Type B pancreatic cell (in vitro differentiated cells): Measurements from ENCODE around the gene LTBP2. TPM values are rescaled to one million over a fixed set of nuclear protein-coding genes. Genes with fewer than 3 reads are reported as not detected.

Experiments
- DNase-seq: peaks from one replicate; pipeline ENCODE4 v3.0.0; 2021; ENCODE audit warnings: mixed read lengths; ENCODE audit not compliant: unreplicated experiment; ENCODE audit errors: extremely low spot score
- H3K27ac Mint-ChIP-seq: 2 replicates; pipeline ENCODE4 v1.8.0; 2021; ENCODE audit warnings: mild to moderate bottlenecking, mixed read lengths
- H3K27me3 Mint-ChIP-seq: 2 replicates; pipeline ENCODE4 v1.8.0; 2021; ENCODE audit warnings: mixed read lengths
- H3K36me3 Mint-ChIP-seq: 2 replicates; pipeline ENCODE4 v1.8.0; 2021; ENCODE audit warnings: mixed read lengths
- H3K4me1 Mint-ChIP-seq: one replicate; pipeline ENCODE4 v1.8.0; 2021; ENCODE audit warnings: mixed read lengths; ENCODE audit not compliant: unreplicated experiment
- H3K4me3 Mint-ChIP-seq: 2 replicates; pipeline ENCODE4 v1.8.0; 2021; ENCODE audit warnings: mild to moderate bottlenecking, mixed read lengths
- H3K9me3 Mint-ChIP-seq: 2 replicates; pipeline ENCODE4 v1.8.0; 2021; ENCODE audit warnings: mixed read lengths
- CTCF ChIP-seq: fragments of 200-600 bp; sonication (generic); conservative IDR thresholded peaks from 2 replicates; pipeline ENCODE4 v1.5.0; 2021; ENCODE audit warnings: antibody characterized with exemption, mild to moderate bottlenecking
- total RNA-seq: library from RNA; stranded (reverse); gene quantifications from 2 replicates; pipeline ENCODE4 v1.2.1, GENCODE V29; 2021; ENCODE audit warnings: low replicate concordance

Gene LTBP2
- total RNA-seq, 1 donor from 2014 or later = 1.1 TPM

- DNase-seq = peak; percentile 25
- no peak overlapping the region for H3K27ac Mint-ChIP-seq
- no peaks in the 10 kb centered on the region for H3K9me3 Mint-ChIP-seq
- no peaks in the 10 kb centered on the region for H3K4me1 Mint-ChIP-seq
- TF ChIP-seq CTCF = no peak
- no peak overlapping the region for H3K4me3 Mint-ChIP-seq
- H3K36me3 Mint-ChIP-seq = peaks cover 13% of the 10 kb centered on the region
- no peaks in the 10 kb centered on the region for H3K27me3 Mint-ChIP-seq
Observed at GRCh38 chr14:74469548-74470518, 142.2 kb downstream of the LTBP2 start.

GRCh38 chr14:74468513-74468912, 143.5 kb downstream of the LTBP2 start:
- no peaks in the 10 kb centered on the region for H3K4me1 Mint-ChIP-seq
- H3K4me3 Mint-ChIP-seq = no peak overlapping the region
- no peak for TF ChIP-seq CTCF
- no peaks in the 10 kb centered on the region for H3K27me3 Mint-ChIP-seq
- peaks cover 11% of the 10 kb centered on the region for H3K36me3 Mint-ChIP-seq
- peak; percentile 15 for DNase-seq
- H3K27ac Mint-ChIP-seq = peak overlapping the region; percentile 11
- H3K9me3 Mint-ChIP-seq = no peaks in the 10 kb centered on the region

GRCh38 chr14:74465335-74465734, 146.7 kb downstream of the LTBP2 start:
- Mint-ChIP-seq H3K9me3 (no peaks in the 10 kb centered on the region), H3K36me3 (no peaks in the 10 kb centered on the region), H3K27ac (no peak overlapping the region), H3K27me3 (no peaks in the 10 kb centered on the region), H3K4me3 (no peak overlapping the region), H3K4me1 (no peaks in the 10 kb centered on the region)
- TF ChIP-seq CTCF = no peak
- peak; percentile 18 for DNase-seq

- Mint-ChIP-seq H3K4me1 (no peaks in the 10 kb centered on the region), H3K27me3 (no peaks in the 10 kb centered on the region), H3K4me3 (no peak overlapping the region), H3K27ac (no peak overlapping the region), H3K9me3 (no peaks in the 10 kb centered on the region), H3K36me3 (no peaks in the 10 kb centered on the region)
- DNase-seq = peak; percentile 54
- no peak for TF ChIP-seq CTCF
Observed at GRCh38 chr14:74464785-74465184, 147.3 kb downstream of the LTBP2 start.

- peak; percentile 20 for DNase-seq
- TF ChIP-seq CTCF = no peak
- H3K27me3 Mint-ChIP-seq = no peaks in the 10 kb centered on the region
- H3K4me1 Mint-ChIP-seq = no peaks in the 10 kb centered on the region
- H3K27ac Mint-ChIP-seq = no peak overlapping the region
- H3K36me3 Mint-ChIP-seq = no peaks in the 10 kb centered on the region
- no peaks in the 10 kb centered on the region for H3K9me3 Mint-ChIP-seq
- H3K4me3 Mint-ChIP-seq = no peak overlapping the region
Observed at GRCh38 chr14:74463697-74464096, 148.3 kb downstream of the LTBP2 start.
